ENCODE data around the gene CPA3.

- no peak for TF ChIP-seq CTCF (IDR thresholded peaks at IDR 0.05)
- TF ChIP-seq POLR2A (IDR thresholded peaks at IDR 0.05) = no peak
Measured at GRCh38 chr3:148845756-148846395, 19.2 kb upstream of the CPA3 start.
